ENCODE measurements around the gene FHAD1. TPM values are rescaled to one million over a fixed set of nuclear protein-coding genes. Genes with fewer than 3 reads are reported as not detected.

Gene FHAD1
- total and polyA plus RNA-seq, 2 of the 13 experiments (the other 11 are each of a cell fraction or from before 2014, with no cell fraction given), result not detected

GRCh38 chr1:15353839-15354579 is 107.0 kb downstream of the FHAD1 start:
- ATAC-seq (peak; percentile 30; the same call in 2 of the 3 replicates), FAIRE-seq (no peak), DNase-seq (ENCODE audit: low spot score) (peak; percentile 43)
- Histone ChIP-seq H4K20me1 (ENCODE audit: insufficient read depth, low read length) (no peaks in the 10 kb centered on the region), H3K27ac (ENCODE audit: extremely low read length, insufficient read depth, low read length) (peak overlapping the region; percentile 5), H3K9ac (ENCODE audit: insufficient read depth, low read depth, low read length) (no peak overlapping the region), H3K4me1 (ENCODE audit: insufficient read depth, low read length) (peaks cover 86% of the 10 kb centered on the region), H3K4me2 (ENCODE audit: low read depth, low read length) (peak overlapping the region; percentile 63), H3K9me3 (ENCODE audit: low read length) (no peaks in the 10 kb centered on the region), H2AFZ (ENCODE audit: low read length) (no peak overlapping the region), H3K36me3 (replicated peaks in 1 of 2; ENCODE audit: control insufficient read depth in 1 of 2, insufficient read depth in 2 of 2, low read length in 2 of 2) (no peaks in the 10 kb centered on the region), H3K79me2 (ENCODE audit: insufficient read depth, low read length) (no peaks in the 10 kb centered on the region), H3K27me3 (ENCODE audit: control insufficient read depth in 1 of 2, insufficient read depth in 2 of 2, low read length in 2 of 2) (no peaks in the 10 kb centered on the region), H3K4me3 (replicated peaks in 1 of 3; ENCODE audit: insufficient read depth in 1 of 3, low read depth in 2 of 3, low read length in 3 of 3) (peak overlapping the region in 1 of 3 experiments; percentile 35; a peak in 2 of 6 replicates)
- ChIA-PET POLR2A (no interaction called here), CTCF (ENCODE audit: low intra/inter-chr PET ratio, low total read pairs) (no interaction called here)
- intact Hi-C loops (cut with micrococcal nuclease; ENCODE audit: unreplicated experiment), result no loop called here
- no TSS peak for BruUV-seq (replicated peaks)
- 18% methylated on average over 11 of the region's 11 CpGs for WGBS (ENCODE audit: low lambda C conversion rate)
- in situ Hi-C loops (cut with HindIII; ENCODE audit: extremely low pct_ligation_motif_present, low pct_unique_long_range_greater_than_20kb), result no loop called here
- TF ChIP-seq NR2F2 (IDR thresholded peaks at IDR 0.05; ENCODE audit: borderline replicate concordance, low read depth), result no peak
- no peak for TF ChIP-seq HMGXB3 (CRISPR knock-in tag; IDR thresholded peaks at IDR 0.05; ENCODE audit: borderline replicate concordance)
- TF ChIP-seq ZNF652 (CRISPR knock-in tag; IDR thresholded peaks at IDR 0.05; ENCODE audit: borderline replicate concordance, low read depth), result peak; percentile 84
- no peak for TF ChIP-seq TEF (CRISPR knock-in tag; IDR thresholded peaks at IDR 0.05)
- TF ChIP-seq CHD4 (IDR thresholded peaks at IDR 0.05; ENCODE audit: borderline replicate concordance, low read length), result no peak
- no peak for TF ChIP-seq AKAP8 (CRISPR knock-in tag; IDR thresholded peaks at IDR 0.05)
- TF ChIP-seq, protein P1, sequence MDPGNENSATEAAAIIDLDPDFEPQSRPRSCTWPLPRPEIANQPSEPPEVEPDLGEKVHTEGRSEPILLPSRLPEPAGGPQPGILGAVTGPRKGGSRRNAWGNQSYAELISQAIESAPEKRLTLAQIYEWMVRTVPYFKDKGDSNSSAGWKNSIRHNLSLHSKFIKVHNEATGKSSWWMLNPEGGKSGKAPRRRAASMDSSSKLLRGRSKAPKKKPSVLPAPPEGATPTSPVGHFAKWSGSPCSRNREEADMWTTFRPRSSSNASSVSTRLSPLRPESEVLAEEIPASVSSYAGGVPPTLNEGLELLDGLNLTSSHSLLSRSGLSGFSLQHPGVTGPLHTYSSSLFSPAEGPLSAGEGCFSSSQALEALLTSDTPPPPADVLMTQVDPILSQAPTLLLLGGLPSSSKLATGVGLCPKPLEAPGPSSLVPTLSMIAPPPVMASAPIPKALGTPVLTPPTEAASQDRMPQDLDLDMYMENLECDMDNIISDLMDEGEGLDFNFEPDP (CRISPR knock-in tag; conservative IDR thresholded peaks at IDR 0.05), result no peak
- TF ChIP-seq ZC3H13 (CRISPR knock-in tag; IDR thresholded peaks at IDR 0.05), result no peak
- TF ChIP-seq DBP (CRISPR knock-in tag; IDR thresholded peaks at IDR 0.05; ENCODE audit: not compliant biosample characterization), result no peak
- TF ChIP-seq, protein P2, sequence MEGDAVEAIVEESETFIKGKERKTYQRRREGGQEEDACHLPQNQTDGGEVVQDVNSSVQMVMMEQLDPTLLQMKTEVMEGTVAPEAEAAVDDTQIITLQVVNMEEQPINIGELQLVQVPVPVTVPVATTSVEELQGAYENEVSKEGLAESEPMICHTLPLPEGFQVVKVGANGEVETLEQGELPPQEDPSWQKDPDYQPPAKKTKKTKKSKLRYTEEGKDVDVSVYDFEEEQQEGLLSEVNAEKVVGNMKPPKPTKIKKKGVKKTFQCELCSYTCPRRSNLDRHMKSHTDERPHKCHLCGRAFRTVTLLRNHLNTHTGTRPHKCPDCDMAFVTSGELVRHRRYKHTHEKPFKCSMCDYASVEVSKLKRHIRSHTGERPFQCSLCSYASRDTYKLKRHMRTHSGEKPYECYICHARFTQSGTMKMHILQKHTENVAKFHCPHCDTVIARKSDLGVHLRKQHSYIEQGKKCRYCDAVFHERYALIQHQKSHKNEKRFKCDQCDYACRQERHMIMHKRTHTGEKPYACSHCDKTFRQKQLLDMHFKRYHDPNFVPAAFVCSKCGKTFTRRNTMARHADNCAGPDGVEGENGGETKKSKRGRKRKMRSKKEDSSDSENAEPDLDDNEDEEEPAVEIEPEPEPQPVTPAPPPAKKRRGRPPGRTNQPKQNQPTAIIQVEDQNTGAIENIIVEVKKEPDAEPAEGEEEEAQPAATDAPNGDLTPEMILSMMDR (CRISPR knock-in tag; IDR thresholded peaks at IDR 0.05), result peak; percentile 29
- no peak for TF ChIP-seq MED8 (CRISPR knock-in tag; IDR thresholded peaks at IDR 0.05; ENCODE audit: insufficient replicate concordance)

Data from HepG2 (cell line).